GM12892 (cell line): ENCODE data around the gene SS18L1.

Experiments
- POLR2A ChIP-seq: IDR thresholded peaks from 2 replicates; pipeline ENCODE4 v1.6.1; 2011; ENCODE audit warnings: low read depth, low read length, control low read depth
- POLR2AphosphoS5 ChIP-seq: IDR thresholded peaks from 2 replicates; pipeline ENCODE4 v1.6.1; 2011; ENCODE audit warnings: low read depth, low read length, control low read depth

GRCh38 chr20:62200491-62201172 is 57.1 kb downstream of the SS18L1 start:
- TF ChIP-seq POLR2A (no peak), POLR2AphosphoS5 (no peak)
